ENCODE measurements around the gene FASTKD3. TPM values are rescaled to one million over a fixed set of nuclear protein-coding genes. Genes with fewer than 3 reads are reported as not detected.

FASTKD3 gene, protein sequence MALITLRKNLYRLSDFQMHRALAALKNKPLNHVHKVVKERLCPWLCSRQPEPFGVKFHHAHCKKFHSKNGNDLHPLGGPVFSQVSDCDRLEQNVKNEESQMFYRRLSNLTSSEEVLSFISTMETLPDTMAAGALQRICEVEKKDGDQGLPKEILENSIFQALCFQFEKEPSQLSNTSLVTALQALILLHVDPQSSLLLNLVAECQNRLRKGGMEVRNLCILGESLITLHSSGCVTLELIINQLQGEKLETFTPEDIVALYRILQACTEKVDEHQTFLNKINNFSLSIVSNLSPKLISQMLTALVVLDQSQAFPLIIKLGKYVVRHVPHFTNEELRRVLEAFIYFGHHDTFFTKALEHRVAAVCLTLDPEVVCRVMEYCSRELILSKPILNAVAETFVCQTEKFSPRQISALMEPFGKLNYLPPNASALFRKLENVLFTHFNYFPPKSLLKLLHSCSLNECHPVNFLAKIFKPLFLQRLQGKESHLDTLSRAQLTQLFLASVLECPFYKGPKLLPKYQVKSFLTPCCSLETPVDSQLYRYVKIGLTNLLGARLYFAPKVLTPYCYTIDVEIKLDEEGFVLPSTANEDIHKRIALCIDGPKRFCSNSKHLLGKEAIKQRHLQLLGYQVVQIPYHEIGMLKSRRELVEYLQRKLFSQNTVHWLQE
- 2.8 and 14.7 TPM in 2 replicates for total RNA-seq

GRCh38 chr5:7868773-7869473 lies at the start of gene FASTKD3, which contains the start of gene MTRR:
Gene FASTKD3, minus strand, starts transcription at chr5:7869031. Its CDS starts 948 bp downstream, at chr5:7868083.
Gene MTRR, plus strand, starts transcription at chr5:7869148. Its CDS starts 1,647 bp downstream, at chr5:7870795.

DNA sequence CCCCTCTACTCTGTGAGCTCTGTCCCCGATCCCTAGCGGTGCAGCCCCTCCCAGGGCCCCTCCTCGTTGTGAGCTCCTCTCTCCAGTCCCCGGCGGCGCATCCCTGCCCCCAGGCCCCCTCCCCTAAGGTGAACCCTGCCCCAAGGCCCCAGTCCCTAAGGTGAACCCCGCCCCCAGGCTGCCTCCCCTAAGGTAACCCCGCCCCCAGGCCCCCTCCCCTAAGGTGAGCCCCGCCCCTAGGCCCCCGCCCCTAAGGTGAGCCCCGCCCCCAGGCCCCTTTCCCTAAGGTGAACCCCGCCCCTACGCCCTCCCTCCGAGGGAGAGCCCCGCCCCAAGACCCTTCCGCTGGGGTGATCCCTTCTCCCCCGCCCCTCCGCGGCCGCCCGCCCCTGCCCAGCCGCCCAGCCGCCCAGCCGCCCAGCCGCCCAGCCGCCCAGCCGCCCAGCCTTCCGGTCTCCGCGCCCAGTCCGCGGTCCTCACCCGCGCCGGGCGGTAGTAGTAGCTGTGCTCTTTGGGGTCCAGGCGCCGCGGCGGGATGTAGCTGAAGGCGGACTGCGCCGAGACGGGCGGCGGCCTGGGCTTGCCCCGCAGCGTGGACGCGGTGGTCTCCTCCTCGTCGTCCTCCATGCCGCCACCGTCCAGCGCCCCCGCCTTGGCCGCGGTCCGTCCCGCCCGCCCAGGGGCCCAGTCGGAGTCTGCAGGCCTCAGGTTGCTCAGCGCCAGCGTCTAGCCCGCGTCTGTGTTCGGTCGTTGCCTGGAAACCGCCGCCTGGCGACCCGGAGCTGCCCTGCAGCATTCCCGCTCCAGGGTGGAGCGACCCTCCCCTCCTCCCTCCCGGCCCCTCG lies 18.2 kb downstream of the FASTKD3 start, which contains the start of gene CFAP90:
Gene CFAP90 (minus strand): TSS at position 739 of the 845 bp plus-strand sequence. CDS start 112 bp downstream, at position 627.

Other genes starting within 250 kb of the FASTKD3 start
- 0.37 TPM in 1 of 2 replicates, not detected in the other for gene CFAP90, start 17.9 kb downstream of the FASTKD3 start, total RNA-seq
- 22.2 and 23.2 TPM in 2 replicates for gene MTRR, start 117 bp upstream of the FASTKD3 start, total RNA-seq

All from cardiac ventricle fibroblast (primary cell).